ENCODE results near the gene DCDC1. TPM values are rescaled to one million over a fixed set of nuclear protein-coding genes. Genes with fewer than 3 reads are reported as not detected.

Gene DCDC1
- total RNA-seq, 4 donors from 2014 or later = 0.17 TPM; not detected in 3

- Histone ChIP-seq H3K4me3 (no peak overlapping the region), H3K27me3 (no peaks in the 10 kb centered on the region), H3K36me3 (no peaks in the 10 kb centered on the region), H3K27ac (replicated peaks in 1 of 4) (no peak overlapping the region), H3K4me1 (no peaks in the 10 kb centered on the region), H3K9me3 (peaks cover 0 to 3% (median under 1%) of the 10 kb centered on the region in 4 donors)
- TF ChIP-seq EP300 (IDR thresholded peaks at IDR 0.05) (no peak), CTCF (IDR thresholded peaks at IDR 0.05) (no peak), POLR2AphosphoS5 (IDR thresholded peaks at IDR 0.05) (no peak), POLR2A (IDR thresholded peaks at IDR 0.05; ENCODE audit: low read depth) (no peak)
- intact Hi-C loops (cut with DNase I) = no loop called here
- no peak for DNase-seq (ENCODE audit: extremely low spot score)
Measured at GRCh38 chr11:31267720-31268119, 101.8 kb downstream of the DCDC1 start.

GRCh38 chr11:31264834-31265233, 104.7 kb downstream of the DCDC1 start:
- H3K9me3 ChIP-seq = no peaks in the 10 kb centered on the region
- no peaks in the 10 kb centered on the region for H3K27me3 ChIP-seq
- TF ChIP-seq CTCF (IDR thresholded peaks at IDR 0.05) (no peak), POLR2AphosphoS5 (IDR thresholded peaks at IDR 0.05) (no peak), POLR2A (IDR thresholded peaks at IDR 0.05; ENCODE audit: low read depth) (no peak), EP300 (IDR thresholded peaks at IDR 0.05) (no peak)
- H3K4me3 ChIP-seq = no peak overlapping the region
- intact Hi-C loops (cut with DNase I) = no loop called here
- H3K27ac ChIP-seq (replicated peaks in 1 of 4) = no peak overlapping the region
- H3K36me3 ChIP-seq = no peaks in the 10 kb centered on the region
- 86% methylated on average over 1 of the region's 1 CpG for WGBS
- H3K4me1 ChIP-seq = no peaks in the 10 kb centered on the region
- no peak for DNase-seq (ENCODE audit: extremely low spot score)

- Histone ChIP-seq H3K36me3 (no peaks in the 10 kb centered on the region), H3K4me1 (no peaks in the 10 kb centered on the region), H3K4me3 (no peak overlapping the region), H3K9me3 (no peaks in the 10 kb centered on the region), H3K27me3 (no peaks in the 10 kb centered on the region), H3K27ac (replicated peaks in 1 of 4) (no peak overlapping the region)
- TF ChIP-seq POLR2AphosphoS5 (IDR thresholded peaks at IDR 0.05) (no peak), CTCF (IDR thresholded peaks at IDR 0.05) (no peak), POLR2A (IDR thresholded peaks at IDR 0.05; ENCODE audit: low read depth) (no peak), EP300 (IDR thresholded peaks at IDR 0.05) (no peak)
- intact Hi-C loops (cut with DNase I) = no loop called here
- WGBS = 40% methylated on average over 5 of the region's 5 CpGs
- DNase-seq (ENCODE audit: extremely low spot score) = no peak
Measured at GRCh38 chr11:31262761-31263160, 106.8 kb downstream of the DCDC1 start.

GRCh38 chr11:31259797-31260196, 109.7 kb downstream of the DCDC1 start:
- no peaks in the 10 kb centered on the region for H3K36me3 ChIP-seq
- no peak for DNase-seq (ENCODE audit: extremely low spot score)
- no peaks in the 10 kb centered on the region for H3K27me3 ChIP-seq
- no peaks in the 10 kb centered on the region for H3K9me3 ChIP-seq
- H3K4me1 ChIP-seq = no peaks in the 10 kb centered on the region
- no peak overlapping the region for H3K4me3 ChIP-seq
- 43% methylated on average over 1 of the region's 1 CpG for WGBS
- TF ChIP-seq CTCF (IDR thresholded peaks at IDR 0.05) (no peak), POLR2AphosphoS5 (IDR thresholded peaks at IDR 0.05) (no peak), EP300 (IDR thresholded peaks at IDR 0.05) (no peak), POLR2A (IDR thresholded peaks at IDR 0.05; ENCODE audit: low read depth) (no peak)
- no peak overlapping the region for H3K27ac ChIP-seq (replicated peaks in 1 of 4)
- intact Hi-C loops (cut with DNase I) = no loop called here

- no peak for TF ChIP-seq POLR2A (IDR thresholded peaks at IDR 0.05; ENCODE audit: low read depth)
- TF ChIP-seq CTCF (IDR thresholded peaks at IDR 0.05) = no peak
- TF ChIP-seq EP300 (IDR thresholded peaks at IDR 0.05) = no peak
- TF ChIP-seq POLR2AphosphoS5 (IDR thresholded peaks at IDR 0.05) = no peak
- no peak for DNase-seq (ENCODE audit: extremely low spot score)
- Histone ChIP-seq H3K27ac (replicated peaks in 1 of 4) (no peak overlapping the region), H3K4me3 (no peak overlapping the region), H3K4me1 (no peaks in the 10 kb centered on the region), H3K36me3 (no peaks in the 10 kb centered on the region), H3K27me3 (no peaks in the 10 kb centered on the region), H3K9me3 (no peaks in the 10 kb centered on the region)
- intact Hi-C loops (cut with DNase I) = no loop called here
Measured at GRCh38 chr11:31254415-31254814, 115.1 kb downstream of the DCDC1 start.

All from esophagus muscularis mucosa (tissue), 4 donors.